HS-27A (cell line): ENCODE measurements around the gene GID8.

Experiments used
- DNase-seq: peaks from one replicate; pipeline ENCODE4 v3.0.0-alpha.2; 2012; ENCODE audit warnings: low read depth, missing footprints

Gene GID8

DNA sequence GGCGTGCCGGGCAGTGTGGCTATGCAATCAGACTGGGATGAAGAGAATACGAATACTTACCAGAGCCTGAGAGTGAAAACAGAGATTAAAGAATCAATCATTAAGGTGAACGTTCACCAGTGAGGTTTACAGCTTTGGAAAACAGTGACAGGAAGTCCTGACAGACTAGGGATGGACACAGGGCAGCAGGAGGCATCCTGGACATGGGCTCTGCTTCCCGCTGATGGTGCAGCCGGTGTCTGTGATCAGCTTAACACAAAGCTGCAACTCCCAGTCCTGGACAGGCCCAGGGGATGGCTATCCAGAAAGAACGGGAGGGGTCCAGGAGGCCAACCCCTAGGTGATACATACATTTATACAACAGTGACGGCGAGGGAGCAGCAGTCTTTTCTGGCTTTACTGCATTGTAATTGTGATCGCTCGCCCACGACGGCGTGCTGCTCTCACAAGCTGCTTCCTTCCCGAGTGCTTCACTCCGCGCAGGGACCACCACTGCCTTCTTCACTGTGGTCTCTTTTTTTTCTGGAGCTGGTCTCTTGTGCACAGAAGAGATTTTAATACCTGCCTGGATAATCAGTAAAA is 32.3 kb upstream of the GID8 start:
- DNase-seq = no peak

DNA sequence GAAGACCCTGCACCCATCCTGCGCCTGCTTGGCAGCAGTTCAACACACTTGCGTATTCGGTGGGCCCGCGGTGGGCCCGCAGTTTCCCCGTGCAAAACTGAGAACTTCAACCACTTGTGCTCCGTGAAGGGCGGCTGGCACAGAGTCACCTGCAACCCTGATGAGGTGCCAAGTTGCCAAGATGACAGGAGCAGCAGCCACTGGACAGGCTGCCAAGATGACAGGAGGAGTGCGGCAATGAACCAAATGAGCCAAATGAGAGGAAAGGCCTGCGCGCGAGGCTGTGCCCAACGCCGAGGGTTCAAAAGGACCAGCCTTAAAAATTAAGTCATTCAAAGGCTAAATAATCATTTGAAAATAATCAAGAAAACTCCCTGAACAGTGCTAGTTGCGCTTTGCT is 31.7 kb upstream of the GID8 start:
- DNase-seq = no peak

DNA sequence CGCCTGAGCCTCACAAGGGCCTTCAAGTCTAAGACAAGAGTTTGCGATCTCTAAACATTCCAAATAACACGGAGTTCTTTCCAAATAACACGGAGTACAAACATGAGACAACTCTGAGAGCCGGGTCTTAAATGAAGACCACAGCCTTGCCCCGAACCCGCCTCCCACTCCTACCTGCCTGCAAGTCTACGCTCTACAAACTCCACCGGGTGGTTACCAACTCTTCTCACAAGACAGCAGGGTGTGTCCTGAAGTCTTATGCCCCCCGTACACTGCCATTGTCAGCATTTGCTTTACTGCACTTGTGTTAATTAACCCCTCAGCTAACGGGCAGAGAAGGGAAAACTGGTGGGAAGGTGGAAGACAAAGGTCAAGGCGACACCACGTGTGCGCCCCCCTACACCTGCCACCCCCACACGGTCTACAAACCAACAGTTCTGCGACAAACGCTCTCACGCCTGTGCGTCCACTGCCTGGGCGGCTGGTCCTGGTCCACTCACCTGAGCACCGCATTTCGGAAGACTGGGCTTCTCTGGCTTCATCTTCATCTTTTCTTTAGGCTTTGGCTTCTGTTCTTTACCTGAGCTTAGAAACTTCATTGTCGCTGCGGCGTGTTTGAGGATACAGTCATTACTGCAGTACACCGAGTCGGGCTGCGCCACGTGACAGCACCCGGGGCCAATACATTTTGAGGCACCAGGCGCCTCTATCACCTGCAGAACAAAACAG is 31.1 kb upstream of the GID8 start:
- no peak for DNase-seq

DNA sequence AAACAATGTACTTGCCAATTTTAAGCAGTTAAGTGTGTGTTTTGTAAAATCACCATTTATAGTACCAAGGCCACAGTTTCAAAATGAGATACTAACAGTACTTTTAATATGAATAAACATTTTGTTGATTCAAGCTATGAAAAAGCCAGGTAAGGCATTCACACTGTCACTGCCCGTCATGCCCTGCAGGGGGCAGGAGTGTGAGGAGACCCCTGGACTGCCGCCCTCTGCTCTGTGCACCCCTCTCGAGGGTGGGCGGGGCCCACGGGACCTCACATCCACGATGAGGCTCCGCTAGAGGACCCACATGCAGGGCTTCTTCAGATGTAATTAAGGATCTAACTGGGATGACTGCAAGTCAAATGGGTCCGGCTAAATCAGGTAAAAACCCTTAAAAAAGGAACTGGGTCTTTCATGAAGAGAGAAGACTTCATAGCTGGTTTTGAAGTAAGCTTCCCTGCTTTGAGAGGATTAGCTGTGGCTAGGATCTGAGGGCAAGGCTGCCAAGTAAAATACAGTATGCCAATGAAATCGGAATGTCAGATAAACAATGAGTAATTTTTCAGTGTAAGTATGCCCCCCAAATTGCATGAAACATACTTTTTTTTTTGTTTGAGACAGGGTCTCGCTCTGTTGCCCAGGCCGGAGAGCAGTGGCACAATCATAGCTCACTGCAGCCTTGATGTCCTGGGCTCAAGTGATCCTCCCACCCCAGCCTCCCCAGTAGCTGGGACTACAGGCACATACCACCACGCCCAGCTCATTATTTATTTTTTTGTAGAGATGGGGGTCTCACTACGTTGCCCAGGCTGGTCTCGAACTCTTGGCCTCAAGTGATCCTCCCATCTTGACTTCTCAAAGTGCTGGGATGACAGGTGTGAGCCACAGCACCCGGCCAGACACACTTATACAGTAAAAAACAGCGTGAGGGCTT is 30.3 kb upstream of the GID8 start:
- DNase-seq = no peak

DNA sequence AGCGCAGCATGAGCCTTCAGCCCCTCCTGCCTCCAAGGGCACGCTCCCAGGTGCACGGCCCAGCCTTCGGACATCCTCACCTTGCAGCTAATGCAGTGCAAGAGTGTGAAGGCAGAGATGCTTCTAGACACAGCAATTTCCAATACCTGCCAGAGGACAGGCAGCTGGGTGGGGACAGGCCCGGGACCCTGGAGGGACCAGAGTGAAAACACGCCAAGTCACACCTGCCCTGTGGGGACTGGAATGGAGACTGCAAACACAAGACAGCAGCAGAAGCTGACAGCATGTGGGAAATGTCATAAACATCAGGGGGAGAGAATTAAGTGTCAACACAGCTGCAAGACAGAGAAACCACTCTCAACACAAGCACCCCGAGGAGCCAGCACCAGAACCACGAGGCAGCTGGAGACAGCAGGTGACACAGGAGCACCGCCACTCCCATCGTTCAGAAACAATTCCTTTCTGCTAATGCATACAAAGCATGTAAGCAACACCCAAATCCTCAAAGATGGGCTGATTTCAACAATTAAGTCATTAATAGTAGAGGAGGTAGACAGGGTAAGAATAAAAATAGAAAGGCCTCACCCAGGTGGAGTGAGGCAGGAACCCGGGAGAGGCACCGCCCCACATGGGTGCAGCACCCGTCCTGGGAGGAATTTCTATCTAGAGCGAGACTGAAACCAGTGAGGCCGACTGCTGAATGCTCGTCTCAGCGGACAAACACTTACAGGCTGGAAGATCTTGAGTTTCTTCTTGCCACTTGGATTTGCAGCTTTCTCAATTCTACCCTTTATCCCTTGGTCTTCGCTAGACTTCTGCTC is 28.8 kb upstream of the GID8 start:
- no peak for DNase-seq

DNA sequence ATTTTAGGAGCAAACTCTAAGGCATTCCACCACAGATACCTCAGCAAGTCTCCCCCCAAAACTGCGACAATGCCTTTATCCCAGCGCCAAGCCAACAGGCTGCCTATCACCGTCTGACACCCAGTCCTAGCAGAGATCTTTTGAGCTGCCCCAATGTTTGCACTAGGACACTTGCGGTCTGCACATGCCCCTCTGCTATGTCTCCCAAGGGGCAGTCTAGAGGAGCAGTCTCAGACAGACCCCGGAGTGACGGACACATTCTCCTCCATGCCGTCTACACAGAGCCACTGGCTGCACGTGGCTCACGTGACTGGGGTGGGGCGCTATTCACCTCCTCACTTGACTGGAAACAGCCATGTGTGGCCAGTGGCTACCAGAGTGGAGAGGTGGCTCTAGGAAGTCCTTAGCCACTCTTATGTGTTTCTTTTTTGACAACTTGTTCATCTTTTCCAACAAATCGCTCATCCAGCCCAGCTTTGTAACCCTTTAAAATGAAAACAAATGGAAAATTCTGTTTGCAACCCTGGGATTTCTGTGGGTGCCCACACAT is 27.7 kb upstream of the GID8 start:
- DNase-seq = no peak

DNA sequence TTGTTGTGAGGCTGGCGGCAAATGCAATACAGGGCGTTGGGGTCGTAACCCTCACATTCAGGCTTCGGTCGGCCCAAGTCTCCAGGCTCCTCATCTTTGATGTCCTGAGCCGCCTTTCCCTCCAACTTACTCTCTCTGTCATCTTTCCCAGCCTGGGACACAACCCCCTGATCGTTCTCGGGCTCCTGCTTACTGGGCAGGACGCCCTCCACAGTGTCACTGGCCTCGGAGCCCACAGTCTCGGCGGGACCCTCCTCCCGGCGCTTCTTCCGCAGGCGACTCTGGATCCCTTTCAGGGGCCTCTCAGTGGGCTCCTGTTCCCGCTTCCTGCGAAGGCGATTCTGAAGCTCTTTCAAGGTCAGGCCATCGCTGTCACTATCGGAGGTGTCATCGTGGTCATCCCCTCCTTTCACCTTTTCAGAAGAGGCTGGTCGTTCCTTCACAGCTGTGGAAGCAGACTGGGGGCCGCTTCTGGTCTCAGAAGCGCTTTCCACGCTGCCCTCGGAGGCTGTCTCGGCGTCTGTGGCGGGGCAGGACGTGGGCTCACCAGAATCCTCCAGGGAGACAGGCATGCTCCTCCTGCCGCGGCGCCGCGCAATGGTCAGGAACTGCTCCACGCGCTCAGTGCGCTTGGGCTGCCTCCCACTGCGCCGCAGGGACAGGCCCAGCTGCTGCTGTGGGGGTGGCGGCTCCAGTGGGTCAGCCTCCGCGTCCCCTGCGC is 27.0 kb upstream of the GID8 start:
- DNase-seq = no peak

DNA sequence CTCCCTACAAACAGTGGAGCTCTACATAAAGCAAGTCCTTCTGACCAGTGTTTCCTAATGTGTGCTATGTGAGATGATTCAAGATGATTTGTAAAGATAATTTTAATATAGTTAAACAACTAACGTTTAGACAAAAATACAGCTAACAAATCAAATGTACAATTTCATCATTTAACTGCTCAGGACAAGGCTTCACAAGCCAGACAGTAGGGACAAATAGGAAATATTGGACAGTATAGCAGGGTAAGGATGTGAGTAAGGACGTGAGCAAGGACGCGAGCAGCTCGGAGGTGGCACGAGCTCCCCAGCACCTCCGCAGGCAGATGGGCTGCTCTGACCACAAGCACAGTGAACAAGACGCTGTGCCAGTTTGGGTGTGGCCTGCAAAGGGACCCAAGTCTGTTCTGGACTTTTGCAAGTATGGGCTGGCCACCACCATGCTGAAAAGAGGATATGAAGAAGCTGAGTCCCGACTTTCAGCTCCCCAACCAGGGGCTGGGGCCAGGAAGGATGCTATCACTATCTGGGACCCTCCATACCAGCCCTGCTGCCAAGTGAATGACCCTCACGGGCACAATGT is 26.2 kb upstream of the GID8 start:
- no peak for DNase-seq

DNA sequence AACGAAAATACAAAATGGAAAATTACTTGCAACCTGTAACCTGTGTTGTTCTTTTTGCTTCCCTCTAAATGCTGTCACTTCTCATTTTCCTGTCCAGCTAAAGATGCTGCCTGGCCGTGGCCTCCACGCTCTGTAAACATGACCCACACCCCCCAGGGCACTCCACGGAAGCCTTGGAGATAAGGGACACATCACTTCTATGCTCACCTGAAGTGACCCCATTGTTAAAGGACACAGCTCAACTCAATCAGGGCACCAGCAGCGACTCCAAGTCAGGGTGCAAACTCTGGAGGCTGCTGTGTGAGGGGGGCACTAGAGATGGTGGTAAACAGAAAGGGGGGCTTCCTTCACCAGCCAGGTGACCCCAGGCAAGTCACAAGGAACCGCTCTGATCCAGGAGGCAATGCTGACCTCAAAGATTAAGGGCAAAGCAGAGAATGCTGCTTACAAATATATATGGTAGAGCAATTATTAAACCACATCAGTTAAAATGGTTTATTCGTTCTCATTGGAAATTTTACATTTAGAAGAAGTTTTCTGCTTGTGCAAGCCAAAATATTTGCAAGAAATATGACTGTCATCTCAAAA is 24.8 kb upstream of the GID8 start:
- DNase-seq = no peak

DNA sequence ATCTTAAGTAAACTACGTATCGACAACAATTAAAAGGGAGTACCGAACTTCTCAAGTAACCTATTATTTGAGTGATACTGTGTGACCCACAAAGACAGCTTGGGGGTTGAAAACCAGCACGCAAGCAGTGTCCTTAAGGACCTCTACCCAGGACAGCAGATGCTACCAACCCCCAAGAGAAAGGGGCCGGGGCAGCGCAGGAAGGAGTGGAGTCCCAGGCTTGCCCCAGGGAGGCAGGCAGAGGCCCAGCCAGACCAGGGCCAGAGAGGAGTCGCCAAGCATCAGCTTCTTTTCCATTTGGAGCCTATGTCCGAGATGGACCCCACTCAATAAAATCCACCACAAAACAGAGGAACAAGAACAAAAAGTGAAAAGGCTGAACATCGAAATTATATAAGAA is 23.5 kb upstream of the GID8 start:
- DNase-seq = no peak

DNA sequence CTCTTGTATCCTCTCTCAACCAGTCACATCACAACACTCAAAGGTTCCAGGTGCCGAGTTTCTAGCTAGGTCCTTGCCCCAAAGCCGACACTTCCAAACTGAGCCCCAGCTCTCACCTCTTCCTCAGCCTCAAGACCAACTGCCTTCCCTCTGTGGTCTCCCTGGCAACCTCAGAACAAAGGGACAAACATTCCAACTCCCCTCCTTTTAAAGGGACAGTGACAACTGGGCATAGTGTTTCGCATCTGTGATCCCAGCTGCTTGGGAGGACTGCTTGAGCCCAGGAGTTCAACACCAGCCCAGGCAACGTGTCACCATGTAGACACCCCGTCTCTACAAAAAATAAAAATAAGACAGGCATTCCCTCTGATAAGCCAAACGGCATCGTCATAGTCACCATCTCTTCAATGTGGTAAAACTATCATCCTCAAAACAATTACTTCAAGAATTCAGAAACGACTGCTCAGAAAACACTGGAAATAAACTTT is 22.9 kb upstream of the GID8 start:
- DNase-seq = no peak

DNA sequence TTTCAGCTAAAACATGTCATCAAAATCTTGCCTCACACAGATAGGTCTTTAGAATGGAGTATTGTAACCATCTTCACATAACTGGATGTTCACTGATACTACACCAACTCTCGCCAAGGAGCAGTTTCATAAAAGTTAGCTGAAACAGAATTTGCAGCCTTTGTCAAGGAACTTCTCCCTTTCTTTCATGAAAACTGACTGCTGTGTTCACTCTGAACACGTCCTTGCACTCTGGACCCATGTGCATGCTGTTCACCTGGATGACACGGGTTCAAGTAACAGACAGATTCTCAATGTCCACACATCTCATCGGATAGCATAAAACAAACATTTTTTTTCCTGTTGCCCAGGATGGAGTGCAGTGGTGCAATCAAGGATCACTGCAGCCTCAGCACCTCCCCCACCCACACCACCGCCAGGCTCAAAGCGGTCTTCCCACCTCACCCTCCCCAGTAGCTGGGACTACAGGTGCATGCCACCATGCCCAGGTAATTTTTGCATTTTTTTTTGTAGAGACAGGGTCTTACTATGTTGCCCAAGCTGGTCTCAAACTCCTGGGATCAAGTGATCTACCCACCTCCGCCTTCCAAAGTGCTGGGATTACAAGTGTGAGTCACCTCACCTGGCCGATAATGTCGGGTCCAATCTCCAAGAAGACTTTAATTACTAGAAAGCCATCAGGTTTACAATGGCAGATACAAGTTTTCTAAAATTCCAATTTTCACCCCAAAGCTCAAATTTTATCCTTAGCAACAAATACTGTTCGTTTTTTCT is 21.1 kb upstream of the GID8 start:
- DNase-seq = no peak

DNA sequence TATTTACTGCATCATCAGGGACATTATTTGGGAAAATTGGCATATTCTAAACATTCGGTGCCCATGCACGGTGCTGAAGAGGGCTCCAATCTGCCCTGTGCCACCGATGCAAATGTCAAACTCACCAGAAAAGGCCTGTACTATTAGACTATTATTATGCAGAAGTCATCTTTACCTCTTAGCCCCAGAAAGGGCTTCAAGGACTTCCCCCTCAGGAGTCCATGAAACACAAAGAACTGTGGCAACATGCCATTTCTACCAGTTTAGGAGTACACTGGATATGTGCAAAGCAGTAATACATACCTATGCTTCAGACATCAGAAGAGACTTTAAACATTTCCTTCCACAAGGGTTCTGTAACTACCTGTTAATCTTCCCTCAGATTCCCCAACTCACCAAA is 20.2 kb upstream of the GID8 start:
- DNase-seq = no peak

DNA sequence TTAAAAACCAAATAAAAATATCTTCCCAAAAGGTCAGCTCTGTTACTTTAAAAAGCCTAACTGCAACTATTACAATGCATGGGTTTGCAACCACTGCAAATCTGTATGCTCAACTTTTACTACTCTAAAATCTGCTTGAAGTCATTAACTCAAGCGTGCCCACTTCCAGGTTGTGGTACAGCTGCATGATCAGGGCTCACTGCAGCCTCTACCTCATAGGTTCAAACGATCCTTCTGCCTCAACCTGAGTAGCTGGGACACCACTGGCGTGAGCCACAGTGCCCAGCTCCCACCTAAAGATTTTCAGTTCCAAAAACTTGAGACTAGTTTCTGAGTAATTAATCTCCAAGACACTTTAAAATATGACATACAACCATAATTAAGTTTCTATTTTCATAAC is 19.8 kb upstream of the GID8 start:
- DNase-seq = no peak

DNA sequence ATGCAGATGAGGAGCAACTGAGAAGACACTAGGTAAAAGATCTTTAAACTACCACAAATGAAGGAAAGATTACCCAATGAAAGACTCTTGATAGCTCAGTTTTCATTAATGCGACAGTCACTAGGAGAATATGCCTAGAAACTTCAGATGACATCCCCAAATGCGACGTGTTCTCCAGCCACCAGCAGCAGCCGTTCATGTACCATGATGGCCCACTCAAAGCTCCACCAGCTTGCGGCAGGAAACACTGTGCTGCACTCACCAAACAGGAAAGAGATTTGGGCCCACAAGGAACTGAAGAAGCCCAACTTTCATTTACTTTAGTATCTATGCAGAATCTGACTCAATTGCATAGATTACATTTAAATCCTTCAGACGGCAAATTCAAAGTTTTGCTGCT is 19.1 kb upstream of the GID8 start:
- DNase-seq = no peak

DNA sequence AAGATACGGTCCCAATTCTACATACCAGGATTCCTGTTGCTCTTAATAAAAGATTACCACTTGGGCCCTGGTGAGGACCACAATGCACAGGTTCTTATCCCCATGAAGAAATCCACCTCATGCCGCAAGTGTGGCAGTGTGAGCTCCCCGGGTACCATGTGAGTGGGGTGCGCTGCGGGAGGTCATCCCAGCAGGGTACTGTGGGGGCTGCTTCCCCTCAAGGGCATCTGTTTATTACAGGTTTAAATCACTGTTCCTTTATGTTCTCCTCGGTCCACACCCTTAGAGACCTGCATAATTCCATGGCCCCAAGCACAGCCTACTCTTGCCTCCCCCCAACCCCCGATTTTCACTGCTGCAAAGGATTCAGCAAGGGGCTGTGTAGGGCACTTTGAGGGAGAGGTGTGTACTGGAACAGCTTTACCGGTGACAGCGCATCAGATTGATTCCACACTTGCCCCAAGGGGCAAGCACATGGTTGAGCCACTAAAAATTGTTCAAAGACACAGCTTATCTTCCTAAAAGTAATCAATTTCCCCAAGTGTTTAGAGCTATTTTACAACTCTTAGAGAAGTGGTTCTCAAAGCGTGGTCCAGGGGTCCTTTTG is 17.8 kb upstream of the GID8 start:
- DNase-seq = no peak

DNA sequence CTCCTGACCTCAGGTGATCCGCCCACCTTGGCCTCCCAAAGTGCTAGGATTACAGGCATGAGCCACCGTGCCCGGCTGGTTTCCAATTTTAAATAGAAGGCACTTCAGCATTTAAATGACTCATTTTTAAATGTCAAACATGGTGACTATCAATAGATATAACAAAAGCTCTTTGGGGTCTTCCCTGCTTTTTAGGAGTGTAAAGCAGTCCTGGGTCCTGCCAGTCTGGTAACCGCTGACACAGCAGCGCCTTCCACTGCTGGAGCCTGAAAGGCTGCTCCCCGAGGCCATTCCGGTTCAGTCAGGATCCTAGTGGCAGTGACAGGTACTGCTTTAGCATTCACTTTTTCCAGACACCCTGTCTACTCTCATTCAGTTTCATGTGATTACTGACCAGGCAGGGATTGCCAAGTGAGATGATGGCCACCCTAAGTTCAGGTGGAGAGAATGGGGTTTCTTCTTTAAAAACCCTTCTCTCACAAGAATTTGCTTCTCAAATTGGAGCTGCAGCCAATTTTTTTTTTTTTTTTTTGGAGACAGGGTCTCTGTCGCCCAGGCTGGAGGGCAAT is 16.7 kb upstream of the GID8 start:
- DNase-seq = no peak

DNA sequence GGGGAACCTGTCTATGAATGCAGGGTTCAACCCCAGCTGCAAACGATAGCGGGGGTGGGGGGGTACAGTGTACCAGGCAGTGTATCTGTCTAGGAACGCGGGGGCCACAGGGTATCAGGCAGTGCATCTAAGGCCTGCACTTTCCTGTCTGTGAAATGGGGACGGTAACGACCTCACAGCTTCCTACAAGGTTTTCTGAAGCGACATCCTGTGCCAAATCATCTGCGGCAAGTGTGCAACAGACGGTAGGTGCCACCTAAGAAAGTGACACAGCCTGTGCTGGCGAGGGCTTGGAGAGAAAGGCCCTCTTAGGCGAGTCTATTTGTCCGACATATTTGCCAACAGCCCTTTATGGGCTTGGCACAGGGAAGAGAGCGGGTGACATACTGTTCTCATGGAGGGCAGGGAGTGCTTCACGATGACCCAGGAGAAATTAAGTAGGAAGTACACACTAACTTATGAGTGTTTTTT is 15.5 kb upstream of the GID8 start:
- DNase-seq = no peak
